Measurements from ENCODE around the gene SULT1C3. TPM values are rescaled to one million over a fixed set of nuclear protein-coding genes. Genes with fewer than 3 reads are reported as not detected.

Gene SULT1C3
- total RNA-seq, 1 experiment from 2014 or later: not detected

DNA sequence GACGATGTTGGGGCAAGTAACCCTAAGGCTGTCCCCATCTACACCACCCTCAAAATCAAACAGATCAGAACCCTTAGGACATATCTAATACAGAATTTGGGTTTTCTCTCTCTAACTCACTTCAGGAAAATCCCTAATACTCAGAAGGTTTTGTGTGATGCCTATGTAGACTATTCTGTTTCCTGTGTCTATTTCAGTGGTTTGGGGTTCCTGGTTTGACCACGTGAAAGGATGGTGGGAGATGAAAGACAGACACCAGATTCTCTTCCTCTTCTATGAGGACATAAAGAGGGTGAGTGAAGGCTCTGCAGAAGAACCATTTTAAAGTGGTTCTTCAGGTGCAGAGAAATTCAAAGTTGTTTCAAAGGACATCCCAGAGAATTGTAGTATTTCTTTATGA is 65.2 kb downstream of the SULT1C3 start:
- no peak for DNase-seq (ENCODE audit: low spot score)

DNA sequence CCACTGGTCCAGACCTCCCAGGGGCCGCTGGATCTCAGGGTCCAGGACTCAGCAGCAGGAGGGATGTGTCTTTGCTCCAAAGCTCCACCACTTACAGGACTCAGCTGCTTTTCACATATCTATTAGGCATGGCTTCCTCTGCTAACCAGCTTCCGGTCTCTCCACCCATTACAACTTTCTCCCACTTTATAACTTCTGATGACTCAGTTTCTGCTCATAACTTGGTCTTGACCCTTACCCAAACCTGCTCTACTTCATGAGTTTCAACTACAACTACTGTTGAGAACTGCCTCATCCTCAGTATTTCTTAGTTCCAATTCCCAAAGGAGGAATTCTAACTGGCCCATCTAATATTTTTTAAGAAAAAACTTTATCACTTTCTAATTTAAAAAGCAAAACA is 66.1 kb downstream of the SULT1C3 start:
- no peak for DNase-seq (ENCODE audit: low spot score)

DNA sequence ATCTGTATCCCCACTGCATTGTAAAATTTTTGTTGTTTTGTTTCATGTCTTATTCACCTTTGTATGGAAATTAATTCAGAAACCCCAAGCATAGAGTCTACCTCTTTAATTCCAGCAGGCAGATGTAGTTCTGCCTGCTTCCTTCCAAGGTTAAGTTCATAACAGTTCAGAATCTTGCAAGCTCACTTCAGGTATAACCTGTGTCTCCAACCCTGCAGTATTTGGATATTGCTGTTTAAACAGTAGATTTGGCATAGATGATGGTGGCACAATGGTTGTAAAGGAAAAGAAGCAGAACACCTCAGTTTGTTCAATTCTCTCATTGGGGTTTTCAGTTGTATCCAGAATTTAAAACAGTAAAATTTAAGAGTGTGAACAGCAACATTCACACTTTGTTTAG is 70.1 kb downstream of the SULT1C3 start:
- no peak for DNase-seq (ENCODE audit: low spot score)

Other genes with a start within 250 kb of the SULT1C3 start
- 0.29 TPM in 1 of 2 replicates, not detected in the other for gene SULT1C2, start 48.9 kb downstream of the SULT1C3 start, total RNA-seq (2014; rRNA removed; shearing (Covaris generic))
- not detected in 2 replicates for gene SULT1C4, start 138.0 kb downstream of the SULT1C3 start, total RNA-seq (2014; rRNA removed; shearing (Covaris generic))
- 15.4 and 22.0 TPM in 2 replicates for gene GCC2, start 209.2 kb downstream of the SULT1C3 start, total RNA-seq (2014; rRNA removed; shearing (Covaris generic))